Measurements from ENCODE around the gene UCKL1. TPM values are rescaled to one million over a fixed set of nuclear protein-coding genes. Genes with fewer than 3 reads are reported as not detected.

UCKL1 gene
- polyA plus RNA-seq, 3 donors, result 10.9 to 65.8 (median 14.5) TPM

DNA sequence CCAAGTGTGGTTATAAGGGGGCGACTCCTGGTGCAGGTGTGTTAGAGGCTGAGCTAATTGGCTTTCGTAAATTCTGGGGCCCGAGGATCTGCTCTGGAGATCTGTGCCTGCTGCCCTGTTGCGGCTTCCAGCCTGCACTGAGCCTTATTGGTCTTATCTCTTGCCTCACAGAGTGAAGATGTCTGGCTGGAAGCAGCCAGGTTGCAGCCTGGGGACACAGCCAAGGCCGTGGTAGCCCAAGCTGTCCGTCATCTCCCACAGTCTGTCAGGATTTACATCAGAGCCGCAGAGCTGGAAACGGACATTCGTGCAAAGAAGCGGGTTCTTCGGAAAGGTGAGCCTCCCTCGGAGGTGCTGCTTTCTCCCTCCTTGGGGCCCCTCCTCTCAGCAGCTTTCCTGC lies 44.7 kb upstream of the UCKL1 start:
- Histone ChIP-seq H3K4me1 (ENCODE audit: control insufficient read depth in 1 of 2, insufficient read depth in 2 of 2, low read length in 2 of 2) (no peaks in the 10 kb centered on the region), H2AFZ (ENCODE audit: insufficient read depth, low read depth, low read length, poor library complexity, severe bottlenecking) (no peak overlapping the region), H3K9ac (ENCODE audit: insufficient read depth, low read length, poor library complexity, severe bottlenecking) (no peak overlapping the region), H3K79me2 (ENCODE audit: insufficient read depth, low read length) (no peaks in the 10 kb centered on the region), H4K20me1 (ENCODE audit: insufficient read depth, low read length) (peaks cover 22% of the 10 kb centered on the region), H3K36me3 (replicated peaks in 1 of 2; ENCODE audit: control insufficient read depth in 1 of 2, insufficient read depth in 2 of 2, low read length in 2 of 2) (peaks cover 80 to 98% of the 10 kb centered on the region in 2 donors), H3K9me3 (replicated peaks in 1 of 2; ENCODE audit: control insufficient read depth in 1 of 2, insufficient read depth in 1 of 2, low read length in 2 of 2) (no peaks in the 10 kb centered on the region), H3K27me3 (ENCODE audit: control insufficient read depth in 2 of 2, insufficient read depth in 2 of 2, low read length in 2 of 2) (no peaks in the 10 kb centered on the region), H3K27ac (ENCODE audit: low read depth in 1 of 2, low read length in 2 of 2) (no peak overlapping the region), H3K4me3 (replicated peaks in 1 of 3; ENCODE audit: low read depth in 2 of 3, low read length in 3 of 3) (no peak overlapping the region), H3K4me2 (replicated peaks; ENCODE audit: extremely low read depth, low read length, poor library complexity, severe bottlenecking) (no peak overlapping the region)
- no peak for DNase-seq
- H3K27me3 Mint-ChIP-seq (ENCODE audit: low read depth in 3 of 3), result no peaks in the 10 kb centered on the region
- intact Hi-C loops (cut with micrococcal nuclease), result no loop called here
- no peak overlapping the region for H3K4me3 Mint-ChIP-seq
- H3K4me1 Mint-ChIP-seq, result no peaks in the 10 kb centered on the region
- 97% methylated on average over 10 of the region's 12 CpGs for WGBS (ENCODE audit: insufficient coverage)
- TF ChIP-seq, protein P1, sequence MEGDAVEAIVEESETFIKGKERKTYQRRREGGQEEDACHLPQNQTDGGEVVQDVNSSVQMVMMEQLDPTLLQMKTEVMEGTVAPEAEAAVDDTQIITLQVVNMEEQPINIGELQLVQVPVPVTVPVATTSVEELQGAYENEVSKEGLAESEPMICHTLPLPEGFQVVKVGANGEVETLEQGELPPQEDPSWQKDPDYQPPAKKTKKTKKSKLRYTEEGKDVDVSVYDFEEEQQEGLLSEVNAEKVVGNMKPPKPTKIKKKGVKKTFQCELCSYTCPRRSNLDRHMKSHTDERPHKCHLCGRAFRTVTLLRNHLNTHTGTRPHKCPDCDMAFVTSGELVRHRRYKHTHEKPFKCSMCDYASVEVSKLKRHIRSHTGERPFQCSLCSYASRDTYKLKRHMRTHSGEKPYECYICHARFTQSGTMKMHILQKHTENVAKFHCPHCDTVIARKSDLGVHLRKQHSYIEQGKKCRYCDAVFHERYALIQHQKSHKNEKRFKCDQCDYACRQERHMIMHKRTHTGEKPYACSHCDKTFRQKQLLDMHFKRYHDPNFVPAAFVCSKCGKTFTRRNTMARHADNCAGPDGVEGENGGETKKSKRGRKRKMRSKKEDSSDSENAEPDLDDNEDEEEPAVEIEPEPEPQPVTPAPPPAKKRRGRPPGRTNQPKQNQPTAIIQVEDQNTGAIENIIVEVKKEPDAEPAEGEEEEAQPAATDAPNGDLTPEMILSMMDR (IDR thresholded peaks at IDR 0.05), result no peak
- H3K36me3 Mint-ChIP-seq, result peaks cover 78 to 99% of the 10 kb centered on the region in 2 donors
- H3K27ac Mint-ChIP-seq, result no peak overlapping the region
- H3K9me3 Mint-ChIP-seq, result no peaks in the 10 kb centered on the region

- TF ChIP-seq, protein P1 (IDR thresholded peaks at IDR 0.05), result no peak
- peak overlapping the region in 1 of 7 donors; percentile 37 for H3K27ac Mint-ChIP-seq
- peaks cover 40 to 56% of the 10 kb centered on the region in 2 donors for H3K36me3 ChIP-seq (replicated peaks in 1 of 2; ENCODE audit: control insufficient read depth in 1 of 2, insufficient read depth in 2 of 2, low read length in 2 of 2)
- H3K9ac ChIP-seq (ENCODE audit: insufficient read depth, low read length, poor library complexity, severe bottlenecking), result no peak overlapping the region
- H3K4me1 Mint-ChIP-seq, result peaks cover 32% of the 10 kb centered on the region
- DNase-seq, result no peak
- no peak overlapping the region for H3K27ac ChIP-seq (ENCODE audit: low read depth in 1 of 2, low read length in 2 of 2)
- H3K79me2 ChIP-seq (ENCODE audit: insufficient read depth, low read length), result peaks cover 23% of the 10 kb centered on the region
- intact Hi-C loops (cut with micrococcal nuclease), result loop anchor here (5.0 to 10.0 kb wide), 3 partner anchors 79 to 1838 kb away; partner anchors contain the start of genes PSMA7 (in 1 of the 2), PTK6 (in 1 of the 2), SS18L1 (in 1 of the 2) and TCEA2 (in 1 of the 2)
- no peaks in the 10 kb centered on the region for H4K20me1 ChIP-seq (ENCODE audit: insufficient read depth, low read length)
- H3K36me3 Mint-ChIP-seq, result peaks cover 47 to 52% of the 10 kb centered on the region in 2 donors
- no peak overlapping the region for H3K4me2 ChIP-seq (replicated peaks; ENCODE audit: extremely low read depth, low read length, poor library complexity, severe bottlenecking)
- peaks cover 29 to 39% of the 10 kb centered on the region in 2 donors for H3K4me1 ChIP-seq (ENCODE audit: control insufficient read depth in 1 of 2, insufficient read depth in 2 of 2, low read length in 2 of 2)
- no peak overlapping the region for H3K4me3 ChIP-seq (replicated peaks in 1 of 3; ENCODE audit: low read depth in 2 of 3, low read length in 3 of 3)
- no peaks in the 10 kb centered on the region for H3K9me3 ChIP-seq (replicated peaks in 1 of 2; ENCODE audit: control insufficient read depth in 1 of 2, insufficient read depth in 1 of 2, low read length in 2 of 2)
- H3K4me3 Mint-ChIP-seq, result no peak overlapping the region
- H3K27me3 Mint-ChIP-seq (ENCODE audit: low read depth in 3 of 3), result peaks cover 0 to 7% (median 7%) of the 10 kb centered on the region in 3 donors
- H3K27me3 ChIP-seq (ENCODE audit: control insufficient read depth in 2 of 2, insufficient read depth in 2 of 2, low read length in 2 of 2), result peaks cover 0 to 5% of the 10 kb centered on the region in 2 donors
- no peak overlapping the region for H2AFZ ChIP-seq (ENCODE audit: insufficient read depth, low read depth, low read length, poor library complexity, severe bottlenecking)
- H3K9me3 Mint-ChIP-seq, result no peaks in the 10 kb centered on the region
- 95% methylated on average over 13 of the region's 14 CpGs for WGBS (ENCODE audit: insufficient coverage)
Observed at GRCh38 chr20:63982937-63983336, 26.7 kb upstream of the UCKL1 start.
